TTC549 (cell line): ENCODE results near the gene TCP11L2.
"Not testable (repeated sequence)": the region's sequence is repeated elsewhere in the genome, so short reads cannot be mapped to it uniquely, and the experiment has no call there.

Experiments
- FAIRE-seq: peaks from 2 replicates; lab custom pipeline; 2012; peaks lifted over from hg19 to GRCh38; lab: Jason Lieb, UNC

The TCP11L2 gene

GRCh38 chr12:106308121-106308520 lies 5.6 kb downstream of the TCP11L2 start:
- no peak for FAIRE-seq

- FAIRE-seq = no peak
These were observed 6.1 kb downstream of the TCP11L2 start for GRCh38 chr12:106308611-106309010.

- FAIRE-seq = no peak
These were observed 7.4 kb downstream of the TCP11L2 start for GRCh38 chr12:106309671-106310505.

DNA sequence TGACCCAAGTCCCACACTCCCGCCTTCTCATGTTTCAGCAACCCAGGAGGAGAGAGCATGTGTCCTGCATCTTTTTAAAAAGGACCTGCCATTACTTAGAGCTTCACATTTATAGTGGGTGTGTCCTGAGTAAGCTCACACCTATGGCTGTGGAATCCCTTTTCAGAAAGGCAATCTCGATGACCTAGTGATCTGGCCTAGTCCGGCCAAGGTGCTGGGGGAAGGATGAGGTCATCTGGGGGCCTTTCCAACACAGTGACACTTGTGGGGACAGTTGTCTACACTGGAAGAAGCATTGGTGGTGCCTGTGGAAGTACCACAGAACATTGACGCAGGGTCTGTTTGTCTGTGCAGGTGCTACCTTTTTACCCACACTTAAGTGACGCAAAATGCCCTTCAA lies 8.2 kb downstream of the TCP11L2 start:
- FAIRE-seq = no peak

- FAIRE-seq = no peak
These were observed 8.6 kb downstream of the TCP11L2 start for GRCh38 chr12:106311139-106311538.

- not testable (repeated sequence) for FAIRE-seq
These were observed 10.9 kb downstream of the TCP11L2 start for GRCh38 chr12:106313413-106313812.

- FAIRE-seq = no peak
These were observed 13.0 kb downstream of the TCP11L2 start for GRCh38 chr12:106315523-106315922.

- no peak for FAIRE-seq
These were observed 15.0 kb downstream of the TCP11L2 start for GRCh38 chr12:106317406-106318082.

DNA sequence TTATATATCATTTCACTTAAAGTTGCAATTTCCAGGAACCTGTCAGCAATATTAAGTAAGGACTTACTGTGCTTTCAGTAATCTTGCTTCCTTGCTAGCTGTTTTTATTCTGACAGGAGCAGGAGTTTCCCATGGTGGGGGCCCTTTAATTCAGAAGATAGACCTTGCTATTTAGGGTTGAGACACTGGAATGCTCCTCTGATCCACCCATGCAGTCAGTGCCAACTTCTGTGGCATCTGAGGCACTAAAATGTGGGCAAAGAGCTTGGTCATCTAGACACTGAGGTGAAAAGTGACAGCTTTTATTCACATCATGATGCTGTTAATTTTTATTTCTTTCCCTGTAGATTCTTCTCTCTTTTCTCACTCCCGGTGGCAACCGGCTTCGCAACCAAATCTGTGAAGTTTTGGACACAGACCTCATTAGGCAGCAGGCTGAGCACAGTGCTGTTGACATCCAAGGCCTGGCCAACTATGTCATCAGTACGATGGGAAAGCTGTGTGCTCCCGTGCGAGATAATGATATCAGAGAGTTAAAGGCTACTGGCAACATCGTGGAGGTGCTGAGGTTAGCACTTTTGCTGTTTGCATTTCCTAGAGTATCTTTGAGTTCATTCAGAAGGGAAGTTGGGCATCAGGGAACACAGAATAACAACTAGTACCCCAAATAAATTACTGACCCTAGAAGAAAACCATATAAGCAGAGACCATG lies 18.8 kb downstream of the TCP11L2 start:
- FAIRE-seq = no peak

DNA sequence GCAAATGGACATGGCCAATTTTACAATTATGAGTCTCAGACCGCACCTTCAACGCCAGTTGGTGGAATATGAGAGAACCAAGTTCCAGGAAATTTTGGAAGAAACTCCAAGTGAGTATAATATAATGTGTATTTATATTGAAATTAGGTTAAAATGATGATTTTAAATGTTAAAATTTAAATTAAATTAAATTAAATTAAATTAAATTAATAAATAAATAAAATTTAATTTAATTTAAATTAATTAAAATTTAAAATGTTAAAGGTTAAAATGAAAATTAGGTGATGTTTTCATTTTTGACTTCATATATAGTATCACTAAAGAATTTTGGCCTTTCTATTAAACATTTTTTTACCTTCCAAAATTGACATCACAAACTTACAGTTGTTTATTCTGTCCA lies 21.0 kb downstream of the TCP11L2 start:
- peak; percentile 73 for FAIRE-seq

DNA sequence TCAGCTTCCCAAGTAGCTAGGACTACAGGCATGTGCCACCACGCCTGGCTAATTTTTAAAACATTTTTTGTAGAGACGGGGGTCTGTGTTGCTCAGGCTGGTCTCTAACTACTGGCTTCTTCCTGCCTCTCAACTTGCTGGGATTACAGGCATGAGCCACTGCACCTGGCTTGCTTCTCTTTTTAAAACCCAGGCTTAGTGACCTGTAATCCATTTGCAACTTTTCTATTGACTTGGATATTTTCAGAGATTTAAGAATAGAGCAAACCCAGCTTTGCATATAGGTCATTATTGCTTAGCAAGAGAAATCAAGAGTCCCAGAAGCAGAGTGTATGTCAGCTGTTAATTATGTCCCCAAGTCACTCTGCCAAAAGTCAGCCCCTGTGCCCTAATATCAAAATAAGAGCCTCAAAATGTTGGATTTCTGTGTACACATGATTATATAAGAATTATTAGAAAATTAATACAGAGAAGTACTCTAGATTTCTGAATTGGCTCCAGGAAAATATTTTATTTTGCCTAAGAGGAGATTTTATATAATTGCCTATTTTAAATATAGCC lies 24.9 kb downstream of the TCP11L2 start:
- no peak for FAIRE-seq

DNA sequence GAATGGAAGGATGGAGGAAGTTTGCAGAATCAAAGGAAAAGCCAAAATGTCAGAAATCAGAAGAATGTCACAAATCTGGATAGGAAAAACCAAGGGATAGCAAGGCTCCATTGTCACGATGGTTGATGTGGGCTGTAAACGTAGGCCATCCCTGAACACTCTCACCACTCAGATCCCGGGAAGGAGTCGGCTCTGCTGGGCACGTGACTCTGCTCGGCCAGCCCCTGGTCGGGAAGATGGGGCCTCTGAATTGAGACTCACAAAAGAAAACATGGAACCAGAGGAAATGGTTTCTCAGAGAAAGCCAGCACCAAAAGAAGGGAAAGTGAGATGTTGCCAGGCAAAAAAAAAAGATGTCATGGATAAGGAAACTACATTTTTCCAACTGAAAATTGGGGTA lies 26.2 kb downstream of the TCP11L2 start:
- FAIRE-seq = no peak

DNA sequence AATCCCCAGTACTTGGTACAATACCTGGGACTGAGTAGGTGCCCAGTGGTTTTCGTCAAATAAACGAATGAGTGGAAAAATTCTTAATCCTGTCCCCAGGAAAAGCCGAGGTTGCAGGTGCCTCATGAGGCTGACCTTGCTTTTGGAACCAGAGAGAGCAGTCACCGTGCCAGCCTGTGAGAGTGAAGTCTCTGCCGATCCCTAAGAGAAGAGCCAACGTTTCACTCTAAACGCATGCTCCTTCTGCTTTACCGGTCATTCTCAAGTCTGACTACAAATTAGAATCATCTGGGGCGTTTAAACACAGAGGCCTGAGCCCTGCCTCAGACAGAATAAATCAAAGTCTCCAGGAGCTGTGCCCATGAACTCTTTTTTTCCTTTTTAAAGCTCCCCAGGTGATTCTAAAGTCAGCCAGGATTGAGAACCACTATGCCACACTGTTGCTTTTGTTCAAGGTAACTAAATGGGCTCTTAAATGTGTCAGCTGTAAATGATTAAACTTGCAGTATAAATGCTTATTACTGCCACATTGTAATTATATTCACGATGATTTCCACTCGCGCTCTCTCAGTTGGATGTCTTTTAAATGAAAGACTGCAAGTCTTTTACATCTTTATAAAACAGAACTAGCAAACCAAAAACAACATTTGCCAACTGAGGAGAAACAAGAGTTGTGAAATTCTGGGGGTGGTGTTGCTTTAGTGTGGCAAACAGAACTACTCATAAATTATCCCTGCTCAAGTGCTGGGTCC lies 26.9 kb downstream of the TCP11L2 start:
- no peak for FAIRE-seq

DNA sequence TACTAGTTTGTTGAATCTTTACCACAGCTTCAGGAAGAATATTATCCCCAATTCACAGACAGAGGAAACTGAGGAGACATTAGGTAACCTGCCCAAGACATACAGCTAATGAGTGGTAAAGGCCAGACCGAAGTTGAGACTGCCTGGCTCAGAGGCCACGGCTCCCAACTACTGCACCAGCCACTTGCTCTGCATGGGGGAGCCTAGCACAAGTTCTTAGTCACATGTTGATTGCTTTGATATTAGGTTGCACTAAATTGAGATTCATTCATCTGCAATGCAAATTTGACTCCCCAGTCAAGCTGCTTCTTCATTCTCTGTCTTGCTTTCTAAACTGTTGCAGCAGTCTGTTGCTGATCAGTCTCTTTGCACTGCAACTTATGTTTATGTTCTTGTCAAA lies 29.1 kb downstream of the TCP11L2 start:
- FAIRE-seq = no peak

DNA sequence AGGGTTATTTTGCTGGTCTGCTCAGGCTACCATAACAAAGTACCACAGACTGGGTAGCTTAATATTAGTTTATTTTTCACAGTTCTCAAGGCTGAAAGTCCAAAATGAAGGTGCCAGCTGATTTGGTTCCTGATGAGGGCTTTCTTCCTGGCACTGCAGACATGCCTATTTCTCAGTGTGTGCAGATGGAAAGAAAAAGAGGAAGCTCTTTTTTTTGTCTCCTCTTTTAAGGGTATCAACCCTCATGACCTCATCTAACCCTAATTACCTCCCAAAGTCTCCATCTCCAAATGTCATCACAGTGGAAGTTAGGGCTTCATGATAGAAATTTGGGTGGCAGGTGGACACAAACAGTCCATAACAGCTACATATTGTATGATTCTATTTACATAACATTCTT lies 30.0 kb downstream of the TCP11L2 start:
- no peak for FAIRE-seq

- no peak for FAIRE-seq
These were observed 30.5 kb downstream of the TCP11L2 start for GRCh38 chr12:106333010-106333409.

GRCh38 chr12:106333756-106334155 lies 31.2 kb downstream of the TCP11L2 start:
- no peak for FAIRE-seq

DNA sequence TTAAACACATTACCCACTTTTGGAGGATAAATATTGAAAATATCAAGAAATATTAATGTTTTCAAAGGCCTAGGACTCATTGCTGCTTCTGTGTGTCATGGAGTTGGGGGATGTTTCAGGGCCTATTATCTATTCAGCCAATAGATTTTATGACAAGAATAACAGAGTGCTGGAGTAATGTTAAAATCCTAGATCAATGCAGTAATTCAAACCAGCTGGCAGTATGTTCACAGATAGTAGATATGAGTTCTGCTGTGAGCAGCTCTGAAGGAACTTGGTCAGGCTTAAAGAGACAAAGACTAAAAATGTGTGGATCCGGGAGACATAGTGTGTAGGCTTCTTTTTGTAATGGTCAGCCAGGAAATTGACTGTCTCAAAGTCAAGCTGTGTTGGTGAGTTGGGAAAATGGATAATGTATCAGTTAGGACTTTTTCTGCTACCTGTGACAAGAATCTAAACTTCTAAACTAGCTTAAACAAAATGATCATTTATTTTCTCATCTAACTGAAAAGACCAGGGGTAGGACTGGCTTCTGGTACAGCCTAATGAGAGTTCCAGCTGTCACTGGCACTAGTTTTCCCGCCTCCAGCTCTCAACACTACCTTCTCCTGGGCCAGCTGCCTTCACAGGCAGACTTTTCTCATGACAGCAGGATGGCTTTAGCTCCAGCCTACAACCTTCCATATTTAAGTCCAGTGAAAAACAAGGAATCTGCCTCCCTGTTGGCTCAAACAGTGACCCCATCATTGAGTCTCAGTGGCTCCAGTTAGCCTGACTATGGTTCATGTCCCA lies 38.7 kb downstream of the TCP11L2 start:
- FAIRE-seq = no peak

- FAIRE-seq = no peak
These were observed 40.1 kb downstream of the TCP11L2 start for GRCh38 chr12:106342397-106343213.

DNA sequence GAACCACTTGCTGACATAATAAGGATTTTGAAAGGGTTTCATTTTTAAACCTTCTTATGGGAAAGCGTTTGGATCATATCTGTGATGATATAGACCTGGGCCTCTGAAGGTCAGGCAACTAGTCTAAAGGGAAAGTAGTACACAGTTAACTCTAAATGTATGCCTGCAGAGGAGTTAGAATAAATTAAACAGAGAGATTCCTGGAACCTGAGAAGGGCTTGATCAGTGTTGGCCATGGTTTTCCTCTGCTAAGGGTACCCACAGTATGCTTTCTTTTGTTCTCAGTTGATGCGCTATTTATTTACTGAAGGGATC lies 40.6 kb downstream of the TCP11L2 start:
- no peak for FAIRE-seq

DNA sequence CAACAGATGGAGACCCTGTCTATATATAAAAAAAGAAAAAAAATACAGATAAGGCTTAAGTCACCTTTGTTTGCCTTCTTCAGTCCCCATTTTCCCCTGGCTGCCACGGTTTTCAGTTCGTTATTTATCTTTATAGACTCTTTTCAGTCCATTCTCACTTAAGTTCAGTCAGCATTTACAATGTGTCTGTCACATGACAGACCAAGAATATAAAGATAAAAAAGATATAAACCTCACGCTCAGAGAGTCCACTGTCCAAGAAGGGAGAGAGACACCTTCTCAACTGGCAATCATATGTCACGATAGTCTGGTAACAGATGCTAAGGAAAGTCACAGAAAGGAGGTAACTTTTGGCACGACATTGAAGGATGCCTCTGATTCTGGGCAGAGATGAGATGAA lies 41.6 kb downstream of the TCP11L2 start:
- no peak for FAIRE-seq
